Esophagus squamous epithelium (tissue), 5 donors: ENCODE data around the gene TBC1D2. TPM values are rescaled to one million over a fixed set of nuclear protein-coding genes. Genes with fewer than 3 reads are reported as not detected.

Source experiments
- DNase-seq: peaks from one replicate; lab custom pipeline; 2025; lab: John Stamatoyannopoulos, UW
- H3K27ac ChIP-seq, 4 donors: fragments of 200-600 bp; sonication (generic); one replicate each; pipeline ENCODE4 v1.5.1; 2016 to 2019; ENCODE audit warnings: mild to moderate bottlenecking in 1 of 4
- H3K27me3 ChIP-seq, 4 donors: fragments of 200-600 bp; sonication (generic); 1 replicate in 3 of 4; 2 replicates in 1 of 4; pipeline versions ENCODE4 v1.5.1 to v1.6.0; 2017 to 2021; ENCODE audit warnings: antibody characterized with exemption in 1 of 4
- H3K36me3 ChIP-seq, 3 donors: fragments of 200-600 bp; sonication (generic); one replicate each; pipeline ENCODE4 v1.5.1; 2016 to 2019
- H3K4me1 ChIP-seq, 3 donors: fragments of 200-600 bp; sonication (generic); one replicate each; pipeline ENCODE4 v1.5.1; 2017 to 2019
- H3K4me3 ChIP-seq, 4 donors: fragments of 200-600 bp; sonication (generic); 1 replicate in 3 of 4; 2 replicates in 1 of 4; pipeline ENCODE4 v1.5.1; 2016 to 2019; ENCODE audit warnings: mild to moderate bottlenecking in 2 of 4, moderate library complexity in 1 of 4
- H3K9me3 ChIP-seq, 3 donors: fragments of 200-600 bp; sonication (generic); one replicate each; pipeline ENCODE4 v1.5.1; 2016 to 2019
- CTCF ChIP-seq, 6 experiments: fragments of 450-650 bp in 4 of 6; fragments of 200-600 bp in 2 of 6; sonication (generic) in 2 of 6; IDR thresholded peaks; one replicate each; pipeline ENCODE4 v1.5.1; 2016 to 2019; ENCODE audit warnings: antibody characterized with exemption in 6 of 6, mild to moderate bottlenecking in 4 of 6, moderate library complexity in 4 of 6
- POLR2A ChIP-seq, 4 donors: fragments of 450-650 bp; IDR thresholded peaks; one replicate each; pipeline ENCODE4 v1.6.1; 2017; ENCODE audit warnings: antibody characterized with exemption in 4 of 4, mild to moderate bottlenecking in 4 of 4, moderate library complexity in 3 of 4
- WGBS, 2 donors: methylation state at CpG; one replicate each; pipeline ENCODE4 v1.1.5; 2018; 5-methylcytosine and 5-hydroxymethylcytosine counted together
- intact Hi-C: fragments of 100-400 bp; cut with DNase I; formaldehyde crosslinking; loops from one replicate; pipeline ENCODE4 v1.15.0; 2022
- total RNA-seq, 4 donors: library from RNA; depleted of rRNA; stranded (reverse); fragments of >200 nt; gene quantifications; one replicate each; pipeline ENCODE4 v1.1.0, GENCODE V29; 2016
- donor health status: DM: yes; HTN: yes; CAD: no.

Gene TBC1D2
- total RNA-seq, 4 donors from 2014 or later = 39.3 to 52.9 (median 49.0) TPM

GRCh38 chr9:98195671-98196070 is 59.8 kb downstream of the TBC1D2 start:
- peaks cover 3 to 27% (median 20%) of the 10 kb centered on the region in 3 donors for H3K4me1 ChIP-seq
- TF ChIP-seq POLR2A (IDR thresholded peaks at IDR 0.05) (no peak), CTCF (IDR thresholded peaks at IDR 0.05) (no peak)
- no peak overlapping the region for H3K4me3 ChIP-seq
- peaks cover 0 to 42% (median 11%) of the 10 kb centered on the region in 3 donors for H3K36me3 ChIP-seq
- no peak overlapping the region for H3K27ac ChIP-seq
- no peaks in the 10 kb centered on the region for H3K9me3 ChIP-seq
- intact Hi-C loops = loop anchor here (10.0 kb wide), 1 partner anchor 111 kb away; no protein-coding TSS in a partner anchor
- DNase-seq = no peak
- 57 to 80% methylated on average over 1 to 2 of the region's 4 CpGs for WGBS, 2 donors
- no peaks in the 10 kb centered on the region for H3K27me3 ChIP-seq

DNA sequence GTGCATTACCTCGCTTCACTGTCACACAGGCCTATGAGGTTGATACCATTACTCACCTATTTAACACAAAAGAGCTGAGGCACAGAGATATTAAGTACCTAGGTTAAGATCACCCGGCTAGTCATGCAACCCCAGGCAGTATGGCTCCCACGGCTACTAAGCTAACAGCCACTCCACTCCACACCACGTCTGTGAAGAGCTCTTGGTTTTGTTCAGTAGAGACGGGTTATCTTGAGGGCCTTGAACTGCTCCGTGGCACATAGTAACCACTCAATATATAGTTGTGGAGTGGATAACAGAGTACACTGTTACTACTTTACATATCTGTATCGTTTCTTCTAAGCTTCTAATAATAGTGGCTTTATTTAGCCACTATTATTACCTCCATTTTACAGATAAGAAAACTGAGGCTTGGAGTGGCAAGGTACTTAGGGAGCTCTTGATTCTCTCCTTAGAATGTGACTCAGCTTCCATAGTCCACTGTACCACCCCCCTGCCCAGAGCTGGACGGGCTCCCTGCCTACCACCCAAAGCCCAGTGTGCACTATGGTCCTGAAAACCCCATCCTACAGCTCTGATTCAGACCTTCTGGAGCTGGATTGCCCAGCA is 62.0 kb downstream of the TBC1D2 start:
- no peak for DNase-seq
- intact Hi-C loops = loop anchor here (10.0 kb wide), 1 partner anchor 109 kb away; no protein-coding TSS in a partner anchor
- Histone ChIP-seq H3K9me3 (no peaks in the 10 kb centered on the region), H3K27ac (peak overlapping the region; percentile 89 to 94 (median 90)), H3K4me1 (peaks cover 4 to 41% (median 20%) of the 10 kb centered on the region in 3 donors), H3K27me3 (no peaks in the 10 kb centered on the region), H3K36me3 (peaks cover 0 to 20% (median 0%) of the 10 kb centered on the region in 3 donors), H3K4me3 (peak overlapping the region; percentile 53 to 75 (median 62))
- WGBS, 2 donors = 45 to 52% methylated on average over 8 of the region's 8 CpGs
- no peak for TF ChIP-seq CTCF (IDR thresholded peaks at IDR 0.05)
- TF ChIP-seq POLR2A (IDR thresholded peaks at IDR 0.05) = peak in 1 of 4 donors; percentile 4

GRCh38 chr9:98192503-98193335 is 62.7 kb downstream of the TBC1D2 start, which contains the start of gene CORO2A:
Gene CORO2A (minus strand): TSS chr9:98192637. CDS start chr9:98157660, 34,977 bp downstream.
- intact Hi-C loops = loop anchor here (10.0 kb wide), 1 partner anchor 108 kb away; no protein-coding TSS in a partner anchor
- no peaks in the 10 kb centered on the region for H3K9me3 ChIP-seq
- peaks cover 0 to 12% (median 0%) of the 10 kb centered on the region in 3 donors for H3K36me3 ChIP-seq
- peak within 1 kb of the TSS; percentile 89 to 94 (median 90) for H3K27ac ChIP-seq
- WGBS, 2 donors = no CpG with 5 or more reads among the region's 95 CpGs
- DNase-seq = no peak
- TF ChIP-seq CTCF (IDR thresholded peaks at IDR 0.05) (peak in 4 of 6 experiments; percentile 19 to 51 (median 38)), POLR2A (IDR thresholded peaks at IDR 0.05) (peak in 2 of 4 donors; percentile 12 to 64)
- peaks cover 8 to 48% (median 20%) of the 10 kb centered on the region in 3 donors for H3K4me1 ChIP-seq
- peak within 1 kb of the TSS; percentile 53 to 75 (median 62) for H3K4me3 ChIP-seq
- H3K27me3 ChIP-seq = no peaks in the 10 kb centered on the region

DNA sequence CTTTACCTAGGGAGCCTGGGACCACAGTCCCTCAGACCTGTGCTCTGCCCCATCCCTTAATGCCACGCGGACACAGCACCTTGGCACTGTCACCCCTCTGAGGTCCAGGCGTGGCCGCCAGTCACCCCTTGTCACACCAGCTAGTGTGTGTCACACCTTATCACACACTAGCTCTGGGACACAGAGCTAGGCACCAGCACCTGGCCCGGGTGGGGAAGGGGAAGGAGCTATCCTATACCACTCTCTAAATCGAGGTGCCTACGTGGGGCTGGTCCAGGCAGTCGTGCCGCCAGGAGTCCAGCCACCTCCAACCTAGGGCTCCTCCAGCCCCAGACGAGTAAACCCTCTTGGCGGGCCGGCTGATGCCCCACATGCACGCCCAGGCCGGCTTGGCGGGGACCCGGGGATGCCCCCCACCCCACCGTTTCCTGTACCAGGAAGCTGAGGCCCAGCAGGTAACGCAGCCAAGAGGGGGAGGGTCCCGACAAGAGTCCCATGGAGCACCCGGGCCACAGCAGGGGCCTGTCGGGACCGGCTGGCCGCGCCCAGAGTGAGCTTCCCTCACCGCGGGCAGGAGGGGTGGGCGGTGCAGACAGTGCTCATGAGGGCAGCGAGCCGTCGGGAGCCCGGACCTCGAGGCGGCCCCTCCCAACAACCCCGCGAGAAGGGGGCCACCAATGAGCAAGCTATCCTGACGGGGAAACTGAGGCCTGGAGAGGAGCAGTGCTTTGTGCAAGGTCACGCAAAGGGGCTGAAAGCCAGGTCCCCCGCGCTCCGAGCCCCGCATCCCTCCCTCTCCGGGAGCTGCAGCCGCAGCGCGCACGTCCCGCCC is 63.6 kb downstream of the TBC1D2 start:
- DNase-seq = no peak
- no peak for TF ChIP-seq CTCF (IDR thresholded peaks at IDR 0.05)
- peak in 1 of 4 donors; percentile 36 for TF ChIP-seq POLR2A (IDR thresholded peaks at IDR 0.05)
- Histone ChIP-seq H3K36me3 (peaks cover 0 to 5% (median 0%) of the 10 kb centered on the region in 3 donors), H3K4me1 (peaks cover 8 to 50% (median 20%) of the 10 kb centered on the region in 3 donors), H3K9me3 (no peaks in the 10 kb centered on the region), H3K27ac (peak overlapping the region; percentile 70 to 94 (median 90)), H3K27me3 (no peaks in the 10 kb centered on the region), H3K4me3 (peak overlapping the region; percentile 53 to 75 (median 62))
- WGBS, 2 donors = 0% methylated on average over 1 of the region's 47 CpGs; no CpG with 5 or more reads in 1 of the 2 donors
- intact Hi-C loops = loop anchor here (10.0 kb wide), 1 partner anchor 107 kb away; no protein-coding TSS in a partner anchor
